Inflammatory macrophage treated with lipopolysaccharide for 1 hour (primary cell): ENCODE results near the gene ATP6V0E1.
A peak's percentile ranks its signal among the peaks of the same experiment; 100 is the strongest.

ENCODE experiments used
- DNase-seq, 2 donors: peaks; one replicate each; pipeline ENCODE4 v3.0.0-alpha.2; 2020 to 2022

The ATP6V0E1 gene

GRCh38 chr5:172956936-172957335, 26.6 kb upstream of the ATP6V0E1 start:
- no peak for DNase-seq

GRCh38 chr5:172957458-172957857, 26.1 kb upstream of the ATP6V0E1 start:
- no peak for DNase-seq

DNA sequence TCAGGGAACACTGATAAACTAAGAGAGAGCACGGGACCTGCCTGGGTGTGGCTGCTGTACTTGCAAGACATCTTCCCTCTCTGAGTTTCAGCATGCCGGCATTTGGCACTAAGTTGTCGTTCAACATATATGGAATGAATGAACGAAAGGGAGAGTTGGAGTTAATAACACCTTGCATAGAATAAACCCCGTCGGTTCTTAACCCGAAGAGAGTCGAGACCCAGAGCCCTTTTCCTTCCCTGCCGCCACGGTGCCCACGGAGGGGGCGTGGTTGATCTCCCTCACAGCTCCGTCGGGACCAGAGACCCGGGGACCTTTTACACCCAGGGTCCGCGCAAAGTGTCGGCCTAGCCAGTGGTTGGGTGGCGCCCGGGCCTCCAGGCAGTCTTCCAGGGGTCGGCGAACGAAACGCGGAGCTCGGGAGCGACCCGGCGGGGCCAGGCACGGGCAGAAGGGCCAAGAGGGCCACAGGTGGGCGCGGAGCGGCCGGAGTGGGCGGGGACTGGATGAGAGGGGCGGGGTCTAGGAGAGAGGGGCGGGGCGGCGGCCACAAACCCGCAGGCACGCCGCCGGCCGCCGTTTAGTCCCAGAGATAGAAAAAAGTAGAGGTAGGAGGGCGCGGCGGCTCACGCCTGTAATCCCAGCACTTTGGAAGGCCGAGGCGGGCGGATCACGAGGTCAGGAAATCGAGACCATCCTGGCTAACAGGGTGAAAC, 25.1 kb upstream of the ATP6V0E1 start:
- DNase-seq, result peak; percentile 55 to 63

DNA sequence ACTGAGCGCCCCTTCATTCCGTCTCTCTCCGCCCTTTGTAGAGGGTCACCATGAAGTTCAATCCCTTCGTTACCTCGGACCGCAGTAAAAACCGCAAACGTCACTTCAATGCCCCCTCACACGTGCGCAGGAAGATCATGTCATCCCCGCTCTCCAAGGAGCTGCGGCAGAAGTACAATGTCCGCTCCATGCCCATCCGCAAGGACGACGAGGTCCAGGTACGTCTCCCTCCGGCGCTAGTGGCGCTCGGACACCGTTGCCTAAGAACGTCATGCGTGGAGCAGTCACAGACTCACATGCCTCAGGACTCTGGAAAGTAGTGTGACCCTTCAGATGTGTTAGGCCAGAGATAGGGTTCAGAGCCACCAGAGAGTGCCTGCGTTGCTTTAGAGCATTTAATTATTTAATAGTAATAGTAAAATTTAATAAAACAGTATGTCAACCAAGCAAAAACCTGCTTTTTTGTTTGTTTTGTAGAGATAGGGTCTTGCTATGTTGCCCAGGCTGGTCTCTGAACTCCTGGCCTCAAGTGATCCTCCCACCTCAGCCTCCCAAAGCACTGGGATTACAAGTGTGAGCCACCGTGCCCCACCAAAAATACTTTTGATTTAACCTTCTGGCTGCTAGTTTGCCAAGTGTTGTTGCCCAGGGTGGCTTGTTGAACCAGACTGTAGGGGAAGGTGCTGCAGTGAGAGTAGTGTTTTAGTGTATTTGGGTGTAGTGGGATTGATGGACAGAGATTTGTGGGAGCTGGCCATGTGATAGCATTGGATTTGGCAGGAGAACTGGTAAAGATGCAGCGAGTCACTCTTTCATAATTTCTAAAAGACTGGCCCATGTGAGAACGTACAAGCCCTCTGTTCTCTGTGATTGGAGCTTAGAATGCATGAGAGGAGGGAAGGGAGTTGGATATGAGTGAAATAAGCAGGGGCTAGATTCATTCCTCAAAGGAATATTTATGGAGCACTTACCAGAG, 23.5 kb upstream of the ATP6V0E1 start:
- DNase-seq, result peak in 1 of 2 donors; percentile 8

- DNase-seq, result peak in 1 of 2 donors; percentile 53
Observed at GRCh38 chr5:172969921-172970320, 13.7 kb upstream of the ATP6V0E1 start.

DNA sequence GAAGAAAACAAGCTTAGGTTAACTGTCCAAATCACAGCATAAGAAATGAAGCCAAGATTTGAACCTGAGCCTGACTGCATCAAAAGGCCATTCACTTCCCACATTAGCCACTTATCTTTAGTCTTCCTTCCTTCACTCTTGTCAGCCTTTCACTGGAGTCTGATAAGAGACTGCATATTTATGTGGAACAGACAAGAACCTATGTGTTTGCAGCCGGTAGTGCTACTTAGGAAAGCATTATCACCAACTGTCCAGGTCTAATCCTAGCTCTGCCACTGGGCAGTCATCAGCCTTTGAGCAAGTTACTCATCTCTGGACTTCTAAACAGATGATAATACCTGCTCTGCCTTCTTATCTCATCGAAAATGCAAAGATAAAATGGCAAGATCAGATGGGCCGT, 12.1 kb upstream of the ATP6V0E1 start:
- DNase-seq, result no peak

DNA sequence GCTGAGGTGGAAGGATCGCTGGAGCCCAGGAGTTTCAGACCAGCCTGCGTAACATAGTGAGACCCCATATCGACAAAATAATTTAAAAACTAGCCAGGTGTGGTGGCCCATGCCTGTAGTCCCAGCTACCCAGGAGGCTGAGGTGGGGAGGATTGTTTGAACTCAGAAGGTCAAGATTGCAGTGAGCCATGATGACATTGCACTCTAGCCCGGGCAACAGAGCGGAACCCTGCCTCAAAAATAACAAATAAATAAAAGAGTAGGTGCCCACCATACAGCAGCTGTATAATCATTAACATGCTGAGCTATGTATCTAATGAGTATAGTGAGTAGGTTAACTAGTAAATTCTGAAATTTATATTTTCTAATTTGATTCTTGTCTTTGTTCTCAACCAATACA, 11.0 kb upstream of the ATP6V0E1 start:
- DNase-seq, result no peak

- DNase-seq, result no peak
Observed at GRCh38 chr5:172973127-172973916, 10.2 kb upstream of the ATP6V0E1 start.

DNA sequence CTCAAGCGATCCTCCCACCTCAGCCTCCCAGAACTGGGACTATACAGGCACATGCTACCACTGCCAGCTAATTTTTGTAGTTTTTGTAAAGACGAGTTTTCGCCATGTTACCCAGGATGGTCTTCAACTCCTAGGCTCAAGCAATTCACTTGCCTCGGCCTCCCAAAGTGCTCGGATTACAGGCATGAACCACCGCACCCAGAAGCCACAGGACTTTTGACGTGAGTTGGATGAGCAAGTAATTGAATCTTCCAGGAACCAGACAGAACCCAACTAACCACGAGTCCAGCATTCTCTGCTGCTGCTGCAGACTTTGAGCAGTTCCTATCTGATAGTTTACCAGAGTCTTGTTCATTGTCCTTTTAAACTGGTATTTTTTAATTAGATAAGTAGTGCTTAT, 9.6 kb upstream of the ATP6V0E1 start:
- no peak for DNase-seq

DNA sequence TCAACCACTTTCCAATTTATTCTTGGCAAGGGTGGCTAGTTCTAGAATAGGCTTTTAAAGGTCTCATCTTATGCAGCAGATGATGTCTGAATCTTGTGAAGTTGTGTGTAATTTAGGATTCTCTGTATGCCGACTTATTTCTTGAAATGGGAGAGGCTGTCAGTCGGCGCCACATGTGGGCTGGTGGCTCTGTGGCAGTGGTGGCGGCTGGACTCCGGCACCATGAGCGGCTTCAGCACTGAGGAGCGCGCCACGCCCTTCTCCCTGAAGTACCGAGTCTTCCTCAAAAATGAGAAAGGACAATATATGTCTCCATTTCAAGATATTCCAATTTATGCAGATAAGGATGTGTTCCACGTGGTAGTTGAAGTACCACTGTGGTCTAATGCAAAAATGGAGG, 8.3 kb upstream of the ATP6V0E1 start:
- DNase-seq, result no peak

DNA sequence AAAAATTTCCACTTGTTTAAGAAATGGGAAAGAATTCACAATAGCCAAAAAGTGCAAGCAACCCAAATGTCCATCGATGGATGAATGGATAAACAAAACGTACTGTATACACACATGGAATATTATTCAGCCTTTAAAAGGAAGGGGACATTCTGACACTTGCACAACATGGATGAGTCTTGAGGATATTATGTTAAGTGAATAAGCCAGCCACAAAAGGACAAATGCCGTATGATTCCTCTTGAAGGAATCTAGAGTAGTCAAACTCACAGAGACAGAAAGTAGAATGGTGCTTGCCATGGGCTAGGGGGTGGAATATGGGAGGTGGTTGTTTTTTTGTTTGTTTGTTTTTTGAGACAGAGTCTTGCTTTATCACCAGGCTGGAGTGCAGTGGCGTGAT, 3.8 kb upstream of the ATP6V0E1 start:
- DNase-seq, result no peak

- no peak for DNase-seq
Observed at GRCh38 chr5:172981931-172982330, 1.6 kb upstream of the ATP6V0E1 start.

DNA sequence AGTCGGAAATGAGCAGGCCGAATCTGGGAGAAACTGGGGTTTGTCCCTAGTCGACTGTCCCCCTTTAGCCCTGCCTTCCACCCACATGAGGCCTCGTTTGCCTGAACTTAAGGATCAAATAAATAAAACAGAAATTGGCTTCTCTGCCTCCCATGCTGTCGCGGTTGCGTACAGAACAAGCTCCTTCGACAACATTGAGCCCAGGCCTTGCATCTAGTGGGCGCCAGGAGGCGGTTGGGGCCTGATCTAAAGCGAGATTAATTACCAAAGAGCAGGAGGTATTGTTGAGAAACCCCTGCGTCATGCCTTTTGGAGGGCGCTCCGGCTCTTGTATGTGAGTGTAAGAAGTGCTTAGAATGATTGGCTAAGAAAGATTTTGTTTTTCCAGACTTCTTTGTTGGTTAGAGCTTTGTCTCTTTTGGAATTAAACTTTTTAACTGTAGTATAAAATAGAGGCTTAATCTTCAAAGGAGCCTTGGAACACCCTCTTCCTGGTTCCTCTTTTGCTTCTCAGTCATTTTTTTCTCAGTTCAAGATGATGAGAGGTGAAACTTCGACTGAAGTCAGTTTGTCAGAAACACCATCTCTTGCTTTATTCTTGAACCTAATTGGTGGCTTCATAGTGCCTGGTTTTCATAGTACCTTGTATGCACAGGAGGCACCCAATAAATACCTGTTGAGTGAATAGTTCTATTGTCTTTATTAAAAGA, 828 bp downstream of the ATP6V0E1 start:
- peak; percentile 81 to 84 for DNase-seq

DNA sequence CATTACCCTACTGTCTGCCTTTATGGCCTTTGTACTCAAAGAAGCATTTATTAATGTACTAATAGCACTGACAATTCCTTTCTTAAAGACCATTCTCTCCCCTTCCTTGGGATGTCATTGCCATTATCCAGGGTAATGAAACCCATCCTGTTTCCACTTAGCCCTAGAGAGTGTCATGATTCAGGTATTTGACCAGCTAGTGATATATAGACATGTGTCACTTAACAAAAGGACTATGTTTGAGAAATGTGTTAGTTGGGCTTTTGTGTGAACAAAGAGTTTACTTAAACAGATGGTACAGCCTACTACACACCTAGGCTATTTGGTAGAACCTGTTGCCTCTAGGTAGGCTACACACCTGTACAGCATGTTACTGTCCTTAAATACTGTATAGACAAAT, 2.0 kb downstream of the ATP6V0E1 start:
- no peak for DNase-seq

DNA sequence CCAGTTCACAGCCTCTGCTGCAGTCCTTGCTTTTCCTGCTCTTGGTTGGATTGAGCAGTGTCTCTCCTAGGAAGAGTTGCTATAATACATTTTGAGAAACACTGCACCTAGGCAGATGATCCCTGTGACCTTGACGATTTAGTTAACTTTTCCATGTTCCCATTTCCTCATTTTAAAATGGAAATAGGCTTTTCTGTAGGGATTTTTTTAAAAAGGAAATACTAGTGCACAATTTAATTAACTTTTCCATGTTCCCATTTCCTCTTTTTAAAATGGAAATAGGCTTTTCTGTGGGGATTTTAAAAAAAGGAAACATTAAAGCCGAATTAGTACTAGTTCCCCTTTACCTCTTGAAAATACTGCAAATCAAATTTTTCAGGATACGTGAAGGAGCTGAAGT, 4.7 kb downstream of the ATP6V0E1 start:
- no peak for DNase-seq

DNA sequence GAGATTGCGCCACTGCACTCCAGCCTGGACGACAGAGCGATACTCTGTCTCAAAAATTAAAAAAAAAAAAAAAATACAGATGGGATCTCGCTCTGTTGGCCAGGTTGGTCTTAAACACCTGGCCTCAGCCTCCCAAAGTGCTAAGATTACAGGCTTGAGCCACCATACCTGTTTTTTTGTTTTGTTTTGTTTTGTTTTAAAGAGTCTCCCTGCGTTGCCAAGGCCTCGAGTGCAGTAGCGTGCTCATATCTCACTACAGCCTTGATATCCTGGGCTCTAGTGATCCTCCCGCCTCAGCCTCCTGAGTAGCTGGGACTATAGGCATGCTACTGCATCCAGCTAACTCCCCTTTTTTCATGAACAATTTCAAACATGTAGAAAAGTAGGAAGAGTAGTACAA, 7.2 kb downstream of the ATP6V0E1 start:
- no peak for DNase-seq

- no peak for DNase-seq
Observed at GRCh38 chr5:172994405-172994804, 10.8 kb downstream of the ATP6V0E1 start.

- no peak for DNase-seq
Observed at GRCh38 chr5:172999372-172999973, 15.9 kb downstream of the ATP6V0E1 start.

DNA sequence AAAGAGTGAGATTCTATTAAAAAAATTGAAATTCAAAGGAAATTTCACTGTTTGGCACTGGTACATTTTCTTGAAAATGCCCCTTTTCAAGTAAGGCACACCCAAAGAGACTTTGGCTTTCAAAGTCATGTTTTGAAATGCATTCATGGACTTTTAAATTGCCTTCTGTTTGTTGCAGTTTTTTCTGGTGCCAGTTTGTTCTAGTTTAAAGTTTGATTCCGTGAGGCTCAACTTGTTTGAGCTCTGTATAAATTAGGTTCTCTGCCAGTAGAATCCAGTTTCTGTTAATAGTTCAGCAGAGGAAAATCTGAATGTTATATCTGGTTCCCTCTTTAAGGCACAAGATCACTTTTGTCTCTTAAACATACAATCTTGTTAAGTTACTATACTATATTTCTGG, 16.4 kb downstream of the ATP6V0E1 start:
- DNase-seq, result no peak

- DNase-seq, result no peak
Observed at GRCh38 chr5:173001229-173001841, 17.8 kb downstream of the ATP6V0E1 start.

GRCh38 chr5:173003360-173003759, 19.8 kb downstream of the ATP6V0E1 start:
- no peak for DNase-seq

GRCh38 chr5:173004013-173004412, 20.4 kb downstream of the ATP6V0E1 start:
- DNase-seq, result no peak
